K562 (cell line): ENCODE measurements around the gene RXRB. TPM values are rescaled to one million over a fixed set of nuclear protein-coding genes. Genes with fewer than 3 reads are reported as not detected.

Experiments
- CCNT2 ChIP-seq: IDR thresholded peaks from 2 replicates; pipeline ENCODE4 v1.6.1; 2011; ENCODE audit warnings: borderline replicate concordance, low read depth, mild to moderate bottlenecking, moderate library complexity, mixed read lengths, low read length; ENCODE audit not compliant: insufficient read length; ENCODE audit errors: extremely low read depth
- GTF2A2 ChIP-seq: IDR thresholded peaks from 2 replicates; pipeline ENCODE4 v1.6.1; 2016; ENCODE audit warnings: mild to moderate bottlenecking, missing genetic modification characterization, missing compliant biosample characterization
- HDAC6 ChIP-seq: IDR thresholded peaks from 2 replicates; pipeline ENCODE4 v1.6.1; 2012; ENCODE audit warnings: low read depth, mild to moderate bottlenecking, control low read depth, inconsistent platforms, low read length, moderate library complexity
- HOXB6 ChIP-seq: fragments of 250-450 bp; sonication (Bioruptor Pico); IDR thresholded peaks from 2 replicates; pipeline ENCODE4 v1.5.1; 2022; ENCODE audit warnings: mild to moderate bottlenecking, borderline replicate concordance
- KAT8 ChIP-seq: fragments of 450-650 bp; IDR thresholded peaks from 2 replicates; pipeline ENCODE4 v1.6.1; 2016; ENCODE audit warnings: low read depth, mild to moderate bottlenecking
- KLF13 ChIP-seq: fragments of 450-650 bp; IDR thresholded peaks from 2 replicates; pipeline ENCODE4 v1.6.1; 2016; ENCODE audit warnings: missing genetic modification characterization, low read depth, mild to moderate bottlenecking, missing compliant biosample characterization, moderate library complexity, borderline replicate concordance
- PRMT5 ChIP-seq: sonication (generic); formaldehyde crosslinking; IDR thresholded peaks from 2 replicates; pipeline ENCODE4 v1.5.0; 2020; ENCODE audit warnings: missing genetic modification reagents
- SMAD1 ChIP-seq: fragments of 150-350 bp; IDR thresholded peaks from 2 replicates; pipeline ENCODE4 v1.6.1; 2014; ENCODE audit warnings: low read length, low read depth; ENCODE audit not compliant: partially characterized antibody
- SRSF9 ChIP-seq: fragments of 200-400 bp; formaldehyde crosslinking; IDR thresholded peaks from 2 replicates; pipeline ENCODE4 v1.6.1; 2017; ENCODE audit warnings: low read depth, low read length, borderline replicate concordance
- TOE1 ChIP-seq, 2 experiments: fragments of 450-650 bp in 1 of 2; sonication (generic) in 1 of 2; formaldehyde crosslinking in 1 of 2; IDR thresholded peaks; 2 replicates each; pipeline versions ENCODE4 v1.7.1 to v1.8.0; 2016 to 2022; ENCODE audit warnings: borderline replicate concordance in 2 of 2, mild to moderate bottlenecking in 2 of 2, antibody characterized with exemption in 1 of 2, inconsistent platforms in 1 of 2, low read depth in 1 of 2, missing genetic modification reagents in 1 of 2, moderate library complexity in 1 of 2
- U2AF1 ChIP-seq: fragments of 200-400 bp; formaldehyde crosslinking; optimal IDR thresholded peaks from 2 replicates; pipeline ENCODE3; 2017; ENCODE audit warnings: mild to moderate bottlenecking, low read depth, low read length, moderate library complexity
- ZKSCAN3 ChIP-seq: fragments of 250-450 bp; sonication (Bioruptor Pico); IDR thresholded peaks from 2 replicates; pipeline ENCODE4 v1.4.0; 2020
- ZNF57 ChIP-seq: fragments of 450-650 bp; formaldehyde crosslinking; IDR thresholded peaks from 2 replicates; pipeline ENCODE4 v1.4.0; 2020; ENCODE audit warnings: mild to moderate bottlenecking, moderate library complexity
- polyA plus RNA-seq, 8 experiments: library from polyadenylated mRNA; depleted of rRNA in 4 of 8; stranded (reverse) in 5 of 8; unstranded in 3 of 8; fragments of >200 nt; fragmentation: Nextera tagmentation in 2 of 8; fragmentation: Illumina TruSeq in 1 of 8; extraction: Ambion mirVana in 2 of 8; extraction: Trizol in 1 of 8; gene quantifications; 2 replicates each; pipeline versions ENCODE4 v1.2.1 to v1.2.3, GENCODE V29; 2011 to 2014; ENCODE audit warnings: inconsistent platforms in 1 of 8, missing spikeins in 1 of 8
- total RNA-seq, 7 experiments: library from RNA; depleted of rRNA in 6 of 7; stranded (reverse); fragments of >200 nt in 6 of 7; fragmentation: Illumina TruSeq in 2 of 7; extraction: Trizol in 2 of 7; gene quantifications; 2 replicates each; pipeline versions ENCODE4 v1.2.1 to v1.2.3, GENCODE V29; 2011 to 2021; ENCODE audit warnings: low replicate concordance in 1 of 7
- TF ChIP-seq, protein P1 (sequence below): fragments of 450-650 bp; IDR thresholded peaks from 2 replicates; pipeline ENCODE4 v1.7.1; 2018; ENCODE audit warnings: mild to moderate bottlenecking, low read depth; ENCODE audit not compliant: partially characterized antibody
- TF ChIP-seq, protein P2 (sequence below), 2 experiments: fragments of 450-650 bp; IDR thresholded peaks; 2 replicates each; pipeline ENCODE4 v1.6.1; 2016; ENCODE audit warnings: mild to moderate bottlenecking in 2 of 2, borderline replicate concordance in 1 of 2, low read depth in 1 of 2, moderate library complexity in 1 of 2

RXRB gene
- total and polyA plus RNA-seq, 9 of the 15 experiments (the other 6 are each of a cell fraction or from before 2014, with no cell fraction given): 0.76 to 35.5 (median 18.4) TPM

DNA sequence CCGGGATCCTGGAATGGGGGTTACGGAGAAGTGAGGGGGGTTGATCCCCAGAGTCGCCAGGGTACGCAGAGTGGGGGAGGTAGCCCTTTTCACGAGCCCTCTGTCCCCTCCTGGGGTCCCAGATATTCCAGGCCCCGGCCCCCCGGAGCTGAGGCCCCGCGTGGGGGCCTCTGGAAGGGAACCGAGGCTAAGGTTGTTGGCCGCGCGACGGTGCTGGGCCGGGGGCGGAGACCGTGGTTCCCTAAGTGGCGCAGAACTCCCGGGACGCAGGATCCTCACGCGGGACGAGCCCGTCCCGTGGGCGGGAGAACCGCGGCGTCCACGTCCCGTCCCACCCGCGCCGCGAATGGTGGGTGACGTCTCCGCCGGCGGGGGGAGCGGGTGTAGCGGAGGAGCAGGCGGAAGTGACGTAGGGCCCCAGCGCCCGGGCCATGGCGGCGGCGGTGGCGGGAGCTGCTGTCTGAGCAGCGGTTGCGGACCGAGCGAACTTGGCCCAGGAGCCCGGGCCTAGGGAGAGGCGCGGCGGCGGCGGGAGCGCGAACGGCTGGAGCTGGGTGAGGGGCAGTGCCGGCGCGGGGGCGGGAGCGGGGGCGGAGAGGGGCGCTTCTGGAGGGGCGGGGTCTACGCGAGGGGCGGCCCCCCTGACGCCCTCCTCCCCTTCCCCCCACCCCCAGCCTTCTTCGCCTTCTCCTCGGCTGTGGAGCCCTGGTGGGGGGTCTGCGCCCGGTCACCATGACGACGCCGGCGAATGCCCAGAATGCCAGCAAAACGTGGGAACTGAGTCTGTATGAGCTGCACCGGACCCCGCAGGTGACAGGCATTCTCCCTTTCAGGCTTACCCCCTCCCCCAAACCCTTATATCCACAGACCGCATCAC is 7.9 kb upstream of the RXRB start, which contains the start of gene RING1 (continued):
- TF ChIP-seq, protein P1, sequence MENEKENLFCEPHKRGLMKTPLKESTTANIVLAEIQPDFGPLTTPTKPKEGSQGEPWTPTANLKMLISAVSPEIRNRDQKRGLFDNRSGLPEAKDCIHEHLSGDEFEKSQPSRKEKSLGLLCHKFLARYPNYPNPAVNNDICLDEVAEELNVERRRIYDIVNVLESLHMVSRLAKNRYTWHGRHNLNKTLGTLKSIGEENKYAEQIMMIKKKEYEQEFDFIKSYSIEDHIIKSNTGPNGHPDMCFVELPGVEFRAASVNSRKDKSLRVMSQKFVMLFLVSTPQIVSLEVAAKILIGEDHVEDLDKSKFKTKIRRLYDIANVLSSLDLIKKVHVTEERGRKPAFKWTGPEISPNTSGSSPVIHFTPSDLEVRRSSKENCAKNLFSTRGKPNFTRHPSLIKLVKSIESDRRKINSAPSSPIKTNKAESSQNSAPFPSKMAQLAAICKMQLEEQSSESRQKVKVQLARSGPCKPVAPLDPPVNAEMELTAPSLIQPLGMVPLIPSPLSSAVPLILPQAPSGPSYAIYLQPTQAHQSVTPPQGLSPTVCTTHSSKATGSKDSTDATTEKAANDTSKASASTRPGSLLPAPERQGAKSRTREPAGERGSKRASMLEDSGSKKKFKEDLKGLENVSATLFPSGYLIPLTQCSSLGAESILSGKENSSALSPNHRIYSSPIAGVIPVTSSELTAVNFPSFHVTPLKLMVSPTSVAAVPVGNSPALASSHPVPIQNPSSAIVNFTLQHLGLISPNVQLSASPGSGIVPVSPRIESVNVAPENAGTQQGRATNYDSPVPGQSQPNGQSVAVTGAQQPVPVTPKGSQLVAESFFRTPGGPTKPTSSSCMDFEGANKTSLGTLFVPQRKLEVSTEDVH: peak; percentile 95
- TF ChIP-seq HOXB6 (no peak), ZNF57 (CRISPR knock-in tag) (no peak), KAT8 (no peak), U2AF1 (peak; percentile 76), GTF2A2 (tag) (peak; percentile 61; the same call in 1 of the 2 replicates), TOE1 (IDR thresholded peaks at IDR 0.05; ENCODE audit: borderline replicate concordance) (no peak; the same call in 1 of the 2 replicates), TOE1 (CRISPR knock-in tag; IDR thresholded peaks at IDR 0.05; ENCODE audit: borderline replicate concordance, low read depth) (no peak), ZKSCAN3 (CRISPR knock-in tag) (no peak), SMAD1 (no peak), CCNT2 (peak; percentile 86), HDAC6 (no peak), KLF13 (tag) (peak; percentile 12; the same call in 1 of the 2 replicates), PRMT5 (no peak), SRSF9 (no peak)
- TF ChIP-seq, protein P2, sequence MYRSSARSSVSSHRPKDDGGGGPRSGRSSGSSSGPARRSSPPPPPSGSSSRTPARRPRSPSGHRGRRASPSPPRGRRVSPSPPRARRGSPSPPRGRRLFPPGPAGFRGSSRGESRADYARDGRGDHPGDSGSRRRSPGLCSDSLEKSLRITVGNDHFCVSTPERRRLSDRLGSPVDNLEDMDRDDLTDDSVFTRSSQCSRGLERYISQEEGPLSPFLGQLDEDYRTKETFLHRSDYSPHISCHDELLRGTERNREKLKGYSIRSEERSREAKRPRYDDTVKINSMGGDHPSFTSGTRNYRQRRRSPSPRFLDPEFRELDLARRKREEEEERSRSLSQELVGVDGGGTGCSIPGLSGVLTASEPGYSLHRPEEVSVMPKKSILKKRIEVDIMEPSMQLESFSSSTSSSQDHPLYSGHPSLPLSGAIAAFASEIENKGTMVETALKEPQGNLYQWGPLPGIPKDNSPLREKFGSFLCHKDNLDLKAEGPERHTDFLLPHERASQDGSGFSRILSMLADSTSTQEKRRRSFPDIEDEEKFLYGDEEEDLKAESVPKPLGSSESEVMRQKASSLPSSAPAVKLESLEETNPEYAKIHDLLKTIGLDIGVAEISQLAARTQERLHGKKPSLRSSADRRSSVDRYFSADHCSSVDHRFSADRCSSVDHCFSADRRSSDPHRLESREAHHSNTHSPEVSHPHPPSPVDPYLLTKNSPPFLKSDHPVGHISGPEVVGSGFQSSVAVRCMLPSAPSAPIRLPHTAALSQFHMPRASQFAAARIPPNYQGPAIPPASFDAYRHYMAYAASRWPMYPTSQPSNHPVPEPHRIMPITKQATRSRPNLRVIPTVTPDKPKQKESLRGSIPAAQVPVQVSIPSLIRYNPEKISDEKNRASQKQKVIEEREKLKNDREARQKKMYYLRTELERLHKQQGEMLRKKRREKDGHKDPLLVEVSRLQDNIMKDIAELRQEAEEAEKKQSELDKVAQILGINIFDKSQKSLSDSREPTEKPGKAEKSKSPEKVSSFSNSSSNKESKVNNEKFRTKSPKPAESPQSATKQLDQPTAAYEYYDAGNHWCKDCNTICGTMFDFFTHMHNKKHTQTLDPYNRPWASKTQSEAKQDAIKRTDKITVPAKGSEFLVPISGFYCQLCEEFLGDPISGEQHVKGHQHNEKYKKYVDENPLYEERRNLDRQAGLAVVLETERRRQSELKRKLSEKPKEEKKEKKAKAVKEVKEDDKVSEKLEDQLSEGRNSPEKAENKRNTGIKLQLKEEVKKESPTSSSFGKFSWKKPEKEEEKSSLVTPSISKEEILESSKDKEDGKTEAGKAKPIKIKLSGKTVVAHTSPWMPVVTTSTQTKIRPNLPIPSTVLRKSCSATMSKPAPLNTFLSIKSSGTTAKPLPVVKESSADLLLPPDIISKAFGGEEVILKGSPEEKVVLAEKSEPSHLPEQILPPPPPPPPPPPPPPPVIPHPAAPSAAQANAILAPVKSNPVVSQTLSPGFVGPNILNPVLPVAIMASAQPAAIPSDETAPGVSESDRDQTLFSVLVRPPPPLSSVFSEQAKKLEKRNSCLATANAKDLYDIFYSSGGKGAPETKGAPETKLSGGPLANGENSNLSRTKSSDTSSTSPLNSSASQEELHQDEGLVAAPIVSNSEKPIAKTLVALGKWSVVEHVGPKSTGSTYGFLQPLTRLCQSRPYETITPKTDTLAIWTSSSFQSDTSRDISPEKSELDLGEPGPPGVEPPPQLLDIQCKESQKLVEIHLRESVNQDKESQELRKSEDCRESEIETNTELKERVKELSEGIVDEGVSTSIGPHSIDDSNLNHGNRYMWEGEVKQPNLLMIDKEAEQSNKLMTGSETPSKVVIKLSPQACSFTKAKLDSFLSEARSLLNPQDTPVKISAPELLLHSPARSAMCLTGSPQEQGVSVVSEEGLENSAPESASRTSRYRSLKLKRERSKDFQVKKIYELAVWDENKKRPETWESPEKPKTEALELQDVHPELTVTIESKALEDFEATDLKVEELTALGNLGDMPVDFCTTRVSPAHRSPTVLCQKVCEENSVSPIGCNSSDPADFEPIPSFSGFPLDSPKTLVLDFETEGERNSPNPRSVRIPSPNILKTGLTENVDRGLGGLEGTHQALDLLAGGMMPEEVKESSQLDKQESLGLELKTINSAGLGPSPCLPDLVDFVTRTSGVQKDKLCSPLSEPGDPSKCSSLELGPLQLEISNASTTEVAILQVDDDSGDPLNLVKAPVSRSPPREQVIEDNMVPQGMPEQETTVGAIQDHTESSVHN (IDR thresholded peaks at IDR 0.05; ENCODE audit: borderline replicate concordance in 1 of 2, low read depth in 1 of 2): no peak
